Smooth muscle cell of the pulmonary artery (primary cell): Measurements from ENCODE around the gene PTPN1. TPM values are rescaled to one million over a fixed set of nuclear protein-coding genes. Genes with fewer than 3 reads are reported as not detected.

ENCODE experiments used
- total RNA-seq: library from RNA; depleted of rRNA; stranded (reverse); fragments of >200 nt; gene quantifications from 2 replicates; pipeline ENCODE4 v1.2.3, GENCODE V29; 2014

The PTPN1 gene
- total RNA-seq, result 24.2 and 28.1 TPM in 2 replicates

GRCh38 chr20:50509923-50510705, at the start of gene PTPN1:
Gene PTPN1, plus strand, starts transcription at chr20:50510383. Its CDS starts 145 bp downstream, at chr20:50510528.

Other genes starting within 250 kb of the PTPN1 start
- gene RIPOR3, start 181.2 kb downstream of the PTPN1 start, total RNA-seq, result 0.33 and 0.73 TPM in 2 replicates
- 0.20 and 0.59 TPM in 2 replicates for gene PARD6B, start 221.2 kb downstream of the PTPN1 start, total RNA-seq